Measurements from ENCODE around the gene CDK11B. TPM values are rescaled to one million over a fixed set of nuclear protein-coding genes. Genes with fewer than 3 reads are reported as not detected.

Gene CDK11B
- total RNA-seq, 4 donors from 2014 or later = 16.3 to 25.3 (median 19.2) TPM

GRCh38 chr1:1594602-1595260, 64.1 kb downstream of the CDK11B start:
- no peak for DNase-seq (ENCODE audit: low spot score)
- no peak for ATAC-seq (ENCODE audit: low FRiP score)
- no peak for TF ChIP-seq CTCF (IDR thresholded peaks at IDR 0.05)

DNA sequence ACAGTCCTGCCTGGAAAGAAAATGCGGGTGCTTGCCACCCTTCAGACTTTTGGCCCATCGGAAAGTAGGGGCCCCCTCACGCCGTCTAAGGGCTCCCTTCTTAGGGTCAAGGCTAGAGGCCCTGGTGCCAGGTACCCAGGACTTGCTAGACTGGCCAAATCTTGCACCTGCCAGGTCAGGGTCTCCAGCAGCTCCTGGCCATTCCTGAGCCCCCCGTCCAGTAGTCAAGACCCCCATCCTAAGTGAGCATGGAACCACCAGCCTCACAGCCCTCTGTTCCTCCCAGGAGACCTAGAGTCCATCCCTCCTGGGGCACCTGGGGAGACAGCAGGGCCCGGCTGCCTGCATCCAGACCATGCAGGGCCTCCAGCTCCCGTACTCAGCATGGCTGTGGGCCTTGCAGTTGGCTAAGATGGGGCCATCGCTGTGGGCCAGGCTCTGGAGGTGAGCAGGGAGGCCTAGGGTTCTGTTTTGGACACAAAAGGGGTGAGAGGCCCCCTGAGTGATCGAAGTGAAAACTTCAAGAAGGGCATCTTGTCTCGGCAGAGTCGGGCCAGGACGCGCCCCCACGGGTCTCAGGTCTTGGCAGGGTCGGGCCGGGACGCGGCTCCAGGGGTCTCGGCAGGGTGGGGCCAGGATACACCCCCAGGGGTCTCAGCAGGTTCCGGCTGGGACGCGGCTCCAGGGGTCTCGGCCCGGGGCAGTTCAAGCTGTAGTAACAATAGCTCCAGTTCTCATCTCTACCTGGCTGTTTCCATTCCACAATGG, 64.8 kb downstream of the CDK11B start:
- ATAC-seq (ENCODE audit: low FRiP score) = no peak
- no peak for TF ChIP-seq CTCF (IDR thresholded peaks at IDR 0.05)
- DNase-seq (ENCODE audit: low spot score) = no peak

DNA sequence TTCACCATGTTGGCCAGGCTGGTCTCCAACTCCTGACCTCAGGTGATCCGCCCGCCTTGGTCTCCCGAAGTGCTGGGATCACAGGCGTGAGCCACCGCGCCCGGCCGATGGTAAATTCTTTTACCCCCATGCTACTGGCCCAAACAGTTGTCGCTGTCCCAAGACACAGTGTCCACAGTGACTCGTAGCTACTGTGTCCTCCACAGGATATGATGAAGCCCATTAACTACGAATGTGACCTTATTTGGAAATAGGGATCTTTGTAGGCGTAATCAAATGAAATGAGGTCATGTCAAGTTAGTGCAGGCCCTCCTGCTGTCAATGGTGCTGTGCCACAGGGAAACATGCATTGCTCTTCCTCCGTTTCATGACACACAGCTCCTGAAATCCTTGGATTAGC, 67.4 kb downstream of the CDK11B start:
- ATAC-seq (ENCODE audit: low FRiP score) (no peak), DNase-seq (ENCODE audit: low spot score) (no peak)
- TF ChIP-seq CTCF (IDR thresholded peaks at IDR 0.05) = no peak

Other genes with a start within 250 kb of the CDK11B start
- gene ANKRD65, start 237.7 kb downstream of the CDK11B start, total RNA-seq = 1 to 10 TPM; 2.6 to 7.3 (median 3.8) TPM
- gene VWA1, start 223.3 kb downstream of the CDK11B start, total RNA-seq = 10 to 100 TPM in 3 of 4 donors, 1 to 10 TPM in 1; 6.8 to 21.1 (median 13.8) TPM
- 1 to 10 TPM in 2 of 4 donors, under 1 TPM in 1, not detected in 1; 0.69 to 3.5 (median 2.4) TPM for gene ATAD3C, start 209.3 kb downstream of the CDK11B start, total RNA-seq
- 10 to 100 TPM; 11.0 to 91.6 (median 16.5) TPM for gene ATAD3B, start 187.2 kb downstream of the CDK11B start, total RNA-seq
- gene ATAD3A, start 146.8 kb downstream of the CDK11B start, total RNA-seq = 10 to 100 TPM; 17.3 to 38.5 (median 20.7) TPM
- gene TMEM240, start 118.4 kb downstream of the CDK11B start, total RNA-seq = 1 to 10 TPM; 2.6 to 3.5 (median 3.1) TPM
- gene SSU72, start 84.1 kb downstream of the CDK11B start, total RNA-seq = 100 to 1,000 TPM in 3 of 4 donors, 10 to 100 TPM in 1; 95.7 to 130 (median 107) TPM
- 1 to 10 TPM in 3 of 4 donors, not detected in 1; 1.9 to 2.6 (median 2.2) TPM for gene FNDC10, start 58.9 kb downstream of the CDK11B start, total RNA-seq
- gene MIB2, start 43.5 kb downstream of the CDK11B start, total RNA-seq = 10 to 100 TPM; 33.7 to 52.2 (median 40.2) TPM
- gene MMP23B, start 26.8 kb downstream of the CDK11B start, total RNA-seq = 10 to 100 TPM in 3 of 4 donors, 1 to 10 TPM in 1; 9.8 to 61.7 (median 18.5) TPM
- 10 to 100 TPM; 22.1 to 52.9 (median 36.0) TPM for gene SLC35E2B, start 33.8 kb upstream of the CDK11B start, total RNA-seq
- 10 to 100 TPM; 25.0 to 77.7 (median 39.0) TPM for gene CDK11A, start 65.4 kb upstream of the CDK11B start, total RNA-seq
- gene NADK, start 119.5 kb upstream of the CDK11B start, total RNA-seq = 100 to 1,000 TPM in 3 of 4 donors, 10 to 100 TPM in 1; 97.2 to 136 (median 114) TPM
- 100 to 1,000 TPM; 104 to 175 (median 152) TPM for gene GNB1, start 232.1 kb upstream of the CDK11B start, total RNA-seq

All from omental fat pad (tissue), 4 donors.